ENCODE data around the gene MYOZ3.

Gene MYOZ3

GRCh38 chr5:150644058-150644457 is 17.0 kb upstream of the MYOZ3 start:
- Mint-ChIP-seq H3K36me3 (peaks cover 20% of the 10 kb centered on the region), H3K27me3 (no peaks in the 10 kb centered on the region), H3K27ac (no peak overlapping the region), H3K4me1 (peaks cover 13% of the 10 kb centered on the region), H3K4me3 (no peak overlapping the region), H3K9me3 (no peaks in the 10 kb centered on the region)
- DNase-seq (ENCODE audit: low spot score in 2 of 2) (no peak), ATAC-seq (ENCODE audit: low read depth) (no peak)

- peaks cover 20% of the 10 kb centered on the region for H3K36me3 Mint-ChIP-seq
- H3K27ac Mint-ChIP-seq: peak overlapping the region; percentile 38
- no peaks in the 10 kb centered on the region for H3K9me3 Mint-ChIP-seq
- no peak overlapping the region for H3K4me3 Mint-ChIP-seq
- DNase-seq (ENCODE audit: low spot score in 2 of 2) (no peak), ATAC-seq (ENCODE audit: low read depth) (no peak)
- H3K4me1 Mint-ChIP-seq: peaks cover 10% of the 10 kb centered on the region
- H3K27me3 Mint-ChIP-seq: no peaks in the 10 kb centered on the region
These were observed 16.5 kb upstream of the MYOZ3 start for GRCh38 chr5:150644514-150644913.

- Mint-ChIP-seq H3K27me3 (no peaks in the 10 kb centered on the region), H3K4me3 (no peak overlapping the region), H3K36me3 (peaks cover 23% of the 10 kb centered on the region), H3K4me1 (peaks cover 8% of the 10 kb centered on the region), H3K27ac (peak overlapping the region; percentile 50), H3K9me3 (no peaks in the 10 kb centered on the region)
- no peak for ATAC-seq (ENCODE audit: low read depth)
- DNase-seq (ENCODE audit: low spot score in 2 of 2): no peak
These were observed 15.9 kb upstream of the MYOZ3 start for GRCh38 chr5:150645070-150645700.

GRCh38 chr5:150647275-150648251 is 13.5 kb upstream of the MYOZ3 start:
- H3K27ac Mint-ChIP-seq: peak overlapping the region; percentile 4

GRCh38 chr5:150648294-150649107 is 12.6 kb upstream of the MYOZ3 start:
- Mint-ChIP-seq H3K36me3 (peaks cover 23% of the 10 kb centered on the region), H3K9me3 (no peaks in the 10 kb centered on the region), H3K4me1 (peaks cover 9% of the 10 kb centered on the region), H3K4me3 (no peak overlapping the region), H3K27me3 (no peaks in the 10 kb centered on the region), H3K27ac (no peak overlapping the region)
- no peak for DNase-seq (ENCODE audit: low spot score in 2 of 2)
- no peak for ATAC-seq (ENCODE audit: low read depth)

More at GRCh38 chr5:150647275-150648251, 13.5 kb upstream of the MYOZ3 start:
- Mint-ChIP-seq H3K4me1 (peaks cover 11% of the 10 kb centered on the region), H3K4me3 (no peak overlapping the region), H3K27me3 (no peaks in the 10 kb centered on the region), H3K9me3 (no peaks in the 10 kb centered on the region), H3K36me3 (peaks cover 23% of the 10 kb centered on the region)
- DNase-seq (ENCODE audit: low spot score in 2 of 2) (no peak), ATAC-seq (ENCODE audit: low read depth) (no peak)

GRCh38 chr5:150649108-150650020 is 11.7 kb upstream of the MYOZ3 start:
- Mint-ChIP-seq H3K27me3 (no peaks in the 10 kb centered on the region), H3K27ac (no peak overlapping the region), H3K9me3 (no peaks in the 10 kb centered on the region), H3K4me3 (no peak overlapping the region), H3K4me1 (peaks cover 12% of the 10 kb centered on the region), H3K36me3 (peaks cover 23% of the 10 kb centered on the region)
- ATAC-seq (ENCODE audit: low read depth) (no peak), DNase-seq (ENCODE audit: low spot score in 2 of 2) (no peak)

GRCh38 chr5:150650021-150651006 is 10.7 kb upstream of the MYOZ3 start:
- Mint-ChIP-seq H3K4me1 (peaks cover 12% of the 10 kb centered on the region), H3K9me3 (no peaks in the 10 kb centered on the region), H3K27me3 (no peaks in the 10 kb centered on the region), H3K27ac (peak overlapping the region; percentile 18), H3K4me3 (no peak overlapping the region), H3K36me3 (peaks cover 23% of the 10 kb centered on the region)
- no peak for ATAC-seq (ENCODE audit: low read depth)
- DNase-seq (ENCODE audit: low spot score in 2 of 2): no peak

- H3K9me3 Mint-ChIP-seq: no peaks in the 10 kb centered on the region
- ATAC-seq (ENCODE audit: low read depth) (no peak), DNase-seq (ENCODE audit: low spot score in 2 of 2) (no peak)
- H3K36me3 Mint-ChIP-seq: peaks cover 23% of the 10 kb centered on the region
- peaks cover 12% of the 10 kb centered on the region for H3K4me1 Mint-ChIP-seq
- no peaks in the 10 kb centered on the region for H3K27me3 Mint-ChIP-seq
- no peak overlapping the region for H3K4me3 Mint-ChIP-seq
- H3K27ac Mint-ChIP-seq: peak overlapping the region; percentile 18
These were observed 9.7 kb upstream of the MYOZ3 start for GRCh38 chr5:150651382-150651781.

- no peak overlapping the region for H3K4me3 Mint-ChIP-seq
- peaks cover 23% of the 10 kb centered on the region for H3K36me3 Mint-ChIP-seq
- H3K27me3 Mint-ChIP-seq: no peaks in the 10 kb centered on the region
- DNase-seq (ENCODE audit: low spot score in 2 of 2) (no peak), ATAC-seq (ENCODE audit: low read depth) (no peak)
- peaks cover 12% of the 10 kb centered on the region for H3K4me1 Mint-ChIP-seq
- no peak overlapping the region for H3K27ac Mint-ChIP-seq
- H3K9me3 Mint-ChIP-seq: no peaks in the 10 kb centered on the region
These were observed 9.0 kb upstream of the MYOZ3 start for GRCh38 chr5:150651924-150652671.

- peak overlapping the region; percentile 45 for H3K27ac Mint-ChIP-seq
- ATAC-seq (ENCODE audit: low read depth) (no peak), DNase-seq (ENCODE audit: low spot score in 2 of 2) (no peak)
- no peak overlapping the region for H3K4me3 Mint-ChIP-seq
- no peaks in the 10 kb centered on the region for H3K27me3 Mint-ChIP-seq
- no peaks in the 10 kb centered on the region for H3K9me3 Mint-ChIP-seq
- H3K4me1 Mint-ChIP-seq: peaks cover 21% of the 10 kb centered on the region
- H3K36me3 Mint-ChIP-seq: peaks cover 15% of the 10 kb centered on the region
These were observed 7.8 kb upstream of the MYOZ3 start for GRCh38 chr5:150653145-150653761.

- peak overlapping the region; percentile 59 for H3K27ac Mint-ChIP-seq
- ATAC-seq (ENCODE audit: low read depth): no peak
- H3K4me1 Mint-ChIP-seq: peaks cover 21% of the 10 kb centered on the region
- H3K36me3 Mint-ChIP-seq: peaks cover 8% of the 10 kb centered on the region
- DNase-seq (ENCODE audit: low spot score in 2 of 2): no peak
- H3K4me3 Mint-ChIP-seq: no peak overlapping the region
- no peaks in the 10 kb centered on the region for H3K27me3 Mint-ChIP-seq
- no peaks in the 10 kb centered on the region for H3K9me3 Mint-ChIP-seq
These were observed 7.1 kb upstream of the MYOZ3 start for GRCh38 chr5:150653762-150654556.

Measured in memory B cell (primary cell).